GM19025 (cell line): Measurements from ENCODE around the gene CEP162.
"Not testable (repeated sequence)": the region's sequence is repeated elsewhere in the genome, so short reads cannot be mapped to it uniquely, and the experiment has no call there.

Source experiments
- ATAC-seq: cut with Tn5 transposase; IDR thresholded peaks from one replicate; pipeline ENCODE4 v1.9.1; 2021; ENCODE audit warnings: mild to moderate bottlenecking, low read depth, moderate library complexity; ENCODE audit not compliant: unreplicated experiment

Gene CEP162

GRCh38 chr6:84089552-84089951, 137.9 kb downstream of the CEP162 start:
- no peak for ATAC-seq

GRCh38 chr6:84089081-84089480, 138.4 kb downstream of the CEP162 start:
- no peak for ATAC-seq

GRCh38 chr6:84086545-84087429, 140.7 kb downstream of the CEP162 start:
- ATAC-seq, result no peak

- ATAC-seq, result no peak
Measured at GRCh38 chr6:84086056-84086455, 141.4 kb downstream of the CEP162 start.

- not testable (repeated sequence) for ATAC-seq
Measured at GRCh38 chr6:84084705-84085104, 142.7 kb downstream of the CEP162 start.

GRCh38 chr6:84082689-84083265, 144.7 kb downstream of the CEP162 start:
- ATAC-seq, result no peak

- no peak for ATAC-seq
Measured at GRCh38 chr6:84081222-84081621, 146.2 kb downstream of the CEP162 start.

GRCh38 chr6:84078335-84078734, 149.1 kb downstream of the CEP162 start:
- ATAC-seq, result no peak

- ATAC-seq, result no peak
Measured at GRCh38 chr6:84077645-84078044, 149.8 kb downstream of the CEP162 start.

GRCh38 chr6:84074988-84075781, 152.3 kb downstream of the CEP162 start:
- ATAC-seq, result no peak
